H1 (cell line): ENCODE data around the gene SLC2A1. TPM values are rescaled to one million over a fixed set of nuclear protein-coding genes. Genes with fewer than 3 reads are reported as not detected.

ENCODE experiments used
- CTCF ChIA-PET: fragments of 300-600 bp; sonication (Branson Sonifier 250); formaldehyde crosslinking; loops from one replicate; lab custom pipeline; 2021; ENCODE audit not compliant: partially characterized antibody; lab: Charles Lee
- POLR2A ChIA-PET: fragments of 300-600 bp; sonication (Branson Sonifier 250); formaldehyde crosslinking; loops from one replicate; lab custom pipeline; 2021; ENCODE audit warnings: inconsistent platforms; ENCODE audit not compliant: partially characterized antibody; lab: Charles Lee
- DNase-seq, 2 experiments: peaks; one replicate each; pipeline versions ENCODE4 v3.0.0 to v3.0.0-alpha.2; 2010 to 2022; ENCODE audit warnings: low spot score in 2 of 2, low read depth in 1 of 2, mixed read lengths in 1 of 2
- FAIRE-seq: peaks from 2 replicates; lab custom pipeline; 2011; peaks lifted over from hg19 to GRCh38; lab: Jason Lieb, UNC
- H2AFZ ChIP-seq: 2 replicates; pipeline ENCODE4 v1.8.1; 2012; ENCODE audit warnings: low read length, inconsistent platforms
- H2AK5ac ChIP-seq: 2 replicates; pipeline ENCODE4 v1.6.1; 2013; ENCODE audit warnings: low read depth, low read length
- H2BK120ac ChIP-seq: replicated peaks from 2 replicates; pipeline ENCODE3; 2013; ENCODE audit warnings: low read depth, low read length, inconsistent platforms
- H2BK12ac ChIP-seq: 2 replicates; pipeline ENCODE4 v1.6.1; 2013; ENCODE audit warnings: low read depth, low read length
- H2BK15ac ChIP-seq: 2 replicates; pipeline ENCODE4 v1.6.1; 2013; ENCODE audit warnings: low read length
- H2BK20ac ChIP-seq: 2 replicates; pipeline ENCODE4 v1.6.1; 2013; ENCODE audit warnings: low read length
- H2BK5ac ChIP-seq: 2 replicates; pipeline ENCODE4 v1.6.1; 2013; ENCODE audit warnings: low read depth, low read length
- H3K14ac ChIP-seq: 2 replicates; pipeline ENCODE4 v1.6.1; 2013; ENCODE audit warnings: inconsistent platforms; ENCODE audit not compliant: insufficient read length
- H3K18ac ChIP-seq: 2 replicates; pipeline ENCODE4 v1.6.1; 2013; ENCODE audit warnings: low read length; ENCODE audit errors: extremely low read depth
- H3K23ac ChIP-seq: 2 replicates; pipeline ENCODE4 v1.6.1; 2013; ENCODE audit warnings: inconsistent platforms; ENCODE audit not compliant: insufficient read length
- H3K23me2 ChIP-seq: 2 replicates; pipeline ENCODE4 v1.6.1; 2013; ENCODE audit warnings: low read depth, low read length
- H3K27ac ChIP-seq: 2 replicates; pipeline ENCODE4 v1.6.1; 2011; ENCODE audit warnings: low read depth, low read length, inconsistent platforms
- H3K27me3 ChIP-seq, 4 experiments: replicated peaks in 1 of 4; 1 replicate in 1 of 4; 2 replicates in 3 of 4; pipeline versions ENCODE4 v1.6.1 to v1.8.1; 2011 to 2013; ENCODE audit warnings: low read length in 3 of 4, mild to moderate bottlenecking in 3 of 4, inconsistent platforms in 2 of 4, mixed read lengths in 2 of 4, moderate library complexity in 1 of 4; ENCODE audit not compliant: control insufficient read depth in 3 of 4, insufficient read depth in 3 of 4; ENCODE audit errors: extremely low read depth in 1 of 4
- H3K36me3 ChIP-seq, 4 experiments: 2 replicates each; pipeline versions ENCODE4 v1.6.1 to v1.8.1; 2011 to 2013; ENCODE audit warnings: mild to moderate bottlenecking in 4 of 4, low read length in 3 of 4, moderate library complexity in 2 of 4, control low read depth in 1 of 4, inconsistent platforms in 1 of 4; ENCODE audit not compliant: insufficient read depth in 4 of 4, control insufficient read depth in 2 of 4
- H3K4ac ChIP-seq: replicated peaks from 2 replicates; pipeline ENCODE3; 2013; ENCODE audit warnings: low read length, low read depth, mixed read lengths, inconsistent platforms; ENCODE audit not compliant: insufficient read length
- H3K4me1 ChIP-seq, 4 experiments: replicated peaks in 1 of 4; 1 replicate in 1 of 4; 2 replicates in 3 of 4; pipeline versions ENCODE4 v1.6.1 to v1.8.1; 2011 to 2013; ENCODE audit warnings: low read length in 3 of 4, inconsistent platforms in 2 of 4, mixed read lengths in 1 of 4; ENCODE audit not compliant: insufficient read depth in 4 of 4, control insufficient read depth in 3 of 4
- H3K4me2 ChIP-seq, 2 experiments: 2 replicates each; pipeline versions ENCODE4 v1.6.1 to v1.8.1; 2011 to 2013; ENCODE audit warnings: low read depth in 2 of 2, low read length in 2 of 2, control low read depth in 1 of 2, inconsistent platforms in 1 of 2, mild to moderate bottlenecking in 1 of 2; ENCODE audit not compliant: insufficient read depth in 1 of 2
- H3K4me3 ChIP-seq, 4 experiments: fragments of 200-600, 300-600 bp in 1 of 4; sonication (generic), shearing (Covaris generic), sonication (Bioruptor Twin) in 1 of 4; 2 replicates each; pipeline versions ENCODE4 v1.5.1 to v1.8.1; 2011 to 2016; ENCODE audit warnings: low read length in 4 of 4, low read depth in 3 of 4, control low read depth in 2 of 4, inconsistent platforms in 2 of 4, mild to moderate bottlenecking in 2 of 4, mixed read lengths in 1 of 4, moderate library complexity in 1 of 4; ENCODE audit not compliant: insufficient read depth in 2 of 4; ENCODE audit errors: extremely low read depth in 1 of 4
- H3K56ac ChIP-seq: replicated peaks from 2 replicates; pipeline ENCODE3; 2013; ENCODE audit warnings: low read depth, mild to moderate bottlenecking, mixed read lengths, low read length, inconsistent platforms; ENCODE audit not compliant: insufficient read length
- H3K79me1 ChIP-seq: 2 replicates; pipeline ENCODE4 v1.6.1; 2013; ENCODE audit warnings: low read depth, low read length, control low read depth
- H3K79me2 ChIP-seq, 2 experiments: 2 replicates each; pipeline versions ENCODE4 v1.6.1 to v1.8.1; 2012 to 2013; ENCODE audit warnings: low read length in 2 of 2, mild to moderate bottlenecking in 2 of 2, inconsistent platforms in 1 of 2; ENCODE audit not compliant: insufficient read depth in 2 of 2, control insufficient read depth in 1 of 2
- H3K9ac ChIP-seq, 4 experiments: replicated peaks in 1 of 4; 1 replicate in 1 of 4; 2 replicates in 3 of 4; pipeline versions ENCODE4 v1.6.1 to v1.8.1; 2011 to 2013; ENCODE audit warnings: low read depth in 3 of 4, low read length in 3 of 4, control low read depth in 2 of 4, mild to moderate bottlenecking in 2 of 4, moderate library complexity in 2 of 4, inconsistent platforms in 1 of 4; ENCODE audit errors: extremely low read depth in 1 of 4
- H3K9me3 ChIP-seq, 2 experiments: 2 replicates each; pipeline versions ENCODE4 v1.6.1 to v1.8.1; 2012 to 2013; ENCODE audit warnings: mild to moderate bottlenecking in 2 of 2, moderate library complexity in 2 of 2, control low read depth in 1 of 2, inconsistent platforms in 1 of 2, low read depth in 1 of 2, low read length in 1 of 2, mixed read lengths in 1 of 2; ENCODE audit not compliant: insufficient read depth in 2 of 2
- H4K20me1 ChIP-seq, 2 experiments: replicated peaks in 1 of 2; 2 replicates each; pipeline versions ENCODE3 to v1.8.1; 2011 to 2013; ENCODE audit warnings: inconsistent platforms in 2 of 2, low read length in 2 of 2, mild to moderate bottlenecking in 1 of 2; ENCODE audit not compliant: insufficient read depth in 2 of 2, control insufficient read depth in 1 of 2
- H4K5ac ChIP-seq: 2 replicates; pipeline ENCODE4 v1.6.1; 2013; ENCODE audit warnings: low read length, low read depth, mixed read lengths, inconsistent platforms; ENCODE audit not compliant: insufficient read length
- H4K8ac ChIP-seq: 2 replicates; pipeline ENCODE4 v1.8.0; 2013; ENCODE audit warnings: mild to moderate bottlenecking, moderate library complexity, low read length, inconsistent platforms; ENCODE audit not compliant: insufficient read depth; ENCODE audit errors: extremely low read depth
- H4K91ac ChIP-seq: replicated peaks from 2 replicates; pipeline ENCODE3; 2013; ENCODE audit warnings: low read length, mixed read lengths, inconsistent platforms; ENCODE audit not compliant: insufficient read length
- HDAC6 ChIP-seq: IDR thresholded peaks from one replicate; pipeline ENCODE4 v1.7.1; 2012; ENCODE audit warnings: low read depth, mild to moderate bottlenecking, inconsistent platforms, low read length, moderate library complexity
- WGBS, 2 experiments: shearing (Covaris generic) in 1 of 2; methylation state at CpG; one replicate each; pipeline versions ENCODE4 v1.1.6 to v1.1.7; 2013 to 2015; ENCODE audit warnings: low lambda C conversion rate in 2 of 2, mixed read lengths in 2 of 2, inconsistent platforms in 1 of 2, low coverage in 1 of 2, missing lambda C conversion rate in 1 of 2; ENCODE audit not compliant: insufficient replicate concordance in 2 of 2, insufficient coverage in 1 of 2, insufficient read length in 1 of 2; ENCODE audit errors: extremely low coverage in 1 of 2, missing lambda C conversion rate in 1 of 2; 5-methylcytosine and 5-hydroxymethylcytosine counted together
- polyA plus RNA-seq, 7 experiments: library from polyadenylated mRNA; depleted of rRNA in 3 of 7; stranded (reverse) in 5 of 7; unstranded in 2 of 7; fragments of >200 nt in 5 of 7; fragments of 200-250 nt in 2 of 7; gene quantifications; 1 replicate in 5 of 7; 2 replicates in 1 of 7; 4 replicates in 1 of 7; pipeline versions ENCODE4 v1.2.1 to v1.2.3, GENCODE V29; 2011 to 2013; ENCODE audit warnings: missing spikeins in 2 of 7, mixed read lengths in 2 of 7
- total RNA-seq: library from RNA; stranded (reverse); fragmentation: NEBNext Ultra II Directional; extraction: Animal tissue kit (Norgen Biotek cat#: 25700); gene quantifications from 2 replicates; pipeline ENCODE4 v1.2.1, GENCODE V29; 2021
- TF ChIP-seq, protein P1 (sequence below): IDR thresholded peaks from 2 replicates; pipeline ENCODE4 v1.6.1; 2012; ENCODE audit warnings: inconsistent platforms

SLC2A1 gene
- total and polyA plus RNA-seq, 2 of the 8 experiments (the other 6 are each of a cell fraction or from before 2014, with no cell fraction given) = 230 to 308 TPM

DNA sequence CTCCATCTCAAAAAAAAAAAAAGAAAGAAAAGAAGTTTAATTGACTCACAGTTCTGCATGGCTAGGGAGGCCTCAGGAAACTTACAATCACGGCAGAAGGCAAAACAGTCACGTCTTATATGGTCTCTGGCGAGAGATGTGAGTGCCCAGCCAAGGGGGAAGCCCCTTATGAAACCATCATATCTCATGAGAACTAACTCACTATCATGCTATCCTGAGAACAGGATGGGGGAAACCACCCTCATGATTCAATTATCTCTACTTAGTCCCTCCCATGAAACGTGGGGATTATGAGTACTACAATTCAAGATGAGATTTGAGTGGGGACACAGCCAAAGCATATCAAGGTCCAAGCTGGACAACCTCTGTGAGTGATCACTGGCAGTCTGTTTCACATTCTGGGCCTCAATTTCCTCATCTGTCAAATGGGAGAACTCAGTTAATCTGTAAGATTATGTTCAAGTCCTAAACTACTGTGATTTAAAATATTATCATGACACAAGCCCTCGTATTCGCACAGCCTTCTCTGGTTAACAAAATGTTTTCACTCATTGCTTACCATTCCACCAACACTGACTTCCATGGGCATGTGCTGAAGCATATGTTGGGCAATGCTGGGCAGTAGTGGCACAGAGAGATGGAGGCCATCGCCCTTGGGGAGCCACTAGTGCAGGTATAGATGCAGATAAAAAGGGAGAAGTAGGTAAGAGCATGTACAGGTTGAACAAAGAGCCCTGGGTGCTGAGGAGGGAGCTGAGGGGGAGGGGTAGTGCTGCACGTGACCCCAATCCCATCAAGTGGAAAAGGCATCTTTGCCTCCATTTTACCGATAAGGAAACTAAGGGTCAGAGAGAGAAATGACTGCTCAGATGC is 46.2 kb upstream of the SLC2A1 start:
- POLR2A ChIA-PET = interaction anchor here (1.5 to 7.6 kb wide), 6 partner anchors 9 to 218 kb away, joined by 3 to 140 read pairs (median 10); partner anchors contain the start of gene SLC2A1
- 82% methylated on average over 9 of the region's 9 CpGs; no CpG with 5 or more reads in 1 of the 2 experiments for WGBS, 2 experiments
- H3K27ac ChIP-seq = no peak overlapping the region

More for the DNA sequence above, 46.2 kb upstream of the SLC2A1 start:
- H3K23me2 ChIP-seq = no peaks in the 10 kb centered on the region; the same call in 1 of the 2 replicates
- no peaks in the 10 kb centered on the region for H3K27me3 ChIP-seq
- H3K23ac ChIP-seq = no peak overlapping the region
- peak overlapping the region; percentile 100; the same call in 1 of the 2 replicates for H2BK12ac ChIP-seq
- FAIRE-seq (no peak), DNase-seq (no peak)
- peak overlapping the region; percentile 100 for H2BK20ac ChIP-seq
- no peaks in the 10 kb centered on the region for H3K9me3 ChIP-seq
- no peak overlapping the region for H3K4ac ChIP-seq
- H2BK120ac ChIP-seq = no peak overlapping the region
- no peak overlapping the region for H3K56ac ChIP-seq
- H4K8ac ChIP-seq = no peak overlapping the region
- peak overlapping the region; percentile 57 for H2AK5ac ChIP-seq
- H4K5ac ChIP-seq = no peak overlapping the region
- no peaks in the 10 kb centered on the region for H3K36me3 ChIP-seq
- no peaks in the 10 kb centered on the region for H3K79me2 ChIP-seq
- H3K18ac ChIP-seq = peak overlapping the region; percentile 100
- H3K14ac ChIP-seq = no peak overlapping the region
- CTCF ChIA-PET = interaction anchor here (1.9 to 2.0 kb wide), 2 partner anchors 8 to 90 kb away, joined by 4 to 5 read pairs; no protein-coding TSS in a partner anchor
- H3K4me2 ChIP-seq = peak overlapping the region in 1 of 2 experiments; percentile 55; a peak in 1 of 4 replicates
- no peak overlapping the region for H2AFZ ChIP-seq
- peaks cover 21 to 40% (median 28%) of the 10 kb centered on the region in 4 experiments for H3K4me1 ChIP-seq
- H3K9ac ChIP-seq = no peak overlapping the region
- peak overlapping the region; percentile 48 for H4K91ac ChIP-seq
- H4K20me1 ChIP-seq = no peaks in the 10 kb centered on the region
- H2BK5ac ChIP-seq = peak overlapping the region; percentile 99; the same call in 1 of the 2 replicates
- no peaks in the 10 kb centered on the region for H3K79me1 ChIP-seq
- no peak overlapping the region for H3K4me3 ChIP-seq
- peak overlapping the region; percentile 3; the same call in 1 of the 2 replicates for H2BK15ac ChIP-seq
- TF ChIP-seq HDAC6 = no peak
- TF ChIP-seq, protein P1, sequence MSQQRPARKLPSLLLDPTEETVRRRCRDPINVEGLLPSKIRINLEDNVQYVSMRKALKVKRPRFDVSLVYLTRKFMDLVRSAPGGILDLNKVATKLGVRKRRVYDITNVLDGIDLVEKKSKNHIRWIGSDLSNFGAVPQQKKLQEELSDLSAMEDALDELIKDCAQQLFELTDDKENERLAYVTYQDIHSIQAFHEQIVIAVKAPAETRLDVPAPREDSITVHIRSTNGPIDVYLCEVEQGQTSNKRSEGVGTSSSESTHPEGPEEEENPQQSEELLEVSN = peak; percentile 52
